ENCODE measurements around the gene TBC1D9. TPM values are rescaled to one million over a fixed set of nuclear protein-coding genes. Genes with fewer than 3 reads are reported as not detected.

TBC1D9 gene
- total and polyA plus RNA-seq, 2 of the 13 experiments (the other 11 are each of a cell fraction or from before 2014, with no cell fraction given), result 11.9 to 12.2 TPM

DNA sequence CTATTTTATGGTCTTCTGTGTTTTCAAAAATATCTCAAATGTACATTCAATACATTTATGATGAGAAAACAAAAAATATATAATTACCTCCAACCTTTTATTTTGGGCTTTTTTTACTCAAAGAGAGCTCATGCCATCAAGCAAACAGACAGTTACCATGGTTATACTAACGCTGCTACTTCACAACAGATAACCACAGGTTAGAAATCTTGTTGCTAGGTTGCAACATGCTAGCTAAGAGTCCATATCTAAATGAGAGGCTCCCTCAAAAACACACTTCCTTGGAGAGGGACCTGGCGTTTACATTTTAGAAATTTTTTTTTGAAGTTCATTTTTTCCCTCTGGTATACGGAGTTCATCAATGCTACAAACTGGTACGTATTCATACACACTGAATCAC, 44.3 kb downstream of the TBC1D9 start:
- CTCF ChIA-PET (ENCODE audit: low intra/inter-chr PET ratio, low total read pairs), result no interaction called here
- no peaks in the 10 kb centered on the region for H3K27me3 ChIP-seq (ENCODE audit: control insufficient read depth in 1 of 2, insufficient read depth in 2 of 2, low read length in 2 of 2)
- no peak for FAIRE-seq
- ATAC-seq, result peak; percentile 53
- no peaks in the 10 kb centered on the region for H4K20me1 ChIP-seq (ENCODE audit: insufficient read depth, low read length)
- H2AFZ ChIP-seq (ENCODE audit: low read length), result no peak overlapping the region
- peak; percentile 57 for DNase-seq (ENCODE audit: low spot score)
- H3K4me3 ChIP-seq (replicated peaks in 1 of 3; ENCODE audit: insufficient read depth in 1 of 3, low read depth in 2 of 3, low read length in 3 of 3), result no peak overlapping the region
- H3K9ac ChIP-seq (ENCODE audit: insufficient read depth, low read depth, low read length), result no peak overlapping the region
- intact Hi-C loops (cut with micrococcal nuclease; ENCODE audit: unreplicated experiment) (loop anchor here (5.0 kb wide), 1 partner anchor 45 kb away; the partner anchor contains the start of gene TBC1D9), in situ Hi-C loops (cut with HindIII; ENCODE audit: extremely low pct_ligation_motif_present, low pct_unique_long_range_greater_than_20kb) (loop anchor here (5.0 kb wide), 1 partner anchor 70 kb away; no protein-coding TSS in a partner anchor)
- POLR2A ChIA-PET, result interaction anchor here (0.6 to 3.3 kb wide), 3 partner anchors 11 to 287 kb away, joined by 3 to 16 read pairs (median 3); partner anchors contain the start of gene TBC1D9
- H3K36me3 ChIP-seq (replicated peaks in 1 of 2; ENCODE audit: control insufficient read depth in 1 of 2, insufficient read depth in 2 of 2, low read length in 2 of 2), result no peaks in the 10 kb centered on the region
- no peaks in the 10 kb centered on the region for H3K9me3 ChIP-seq (ENCODE audit: low read length)
- H3K27ac ChIP-seq (ENCODE audit: extremely low read length, insufficient read depth, low read length), result peak overlapping the region; percentile 82
- peaks cover 27% of the 10 kb centered on the region for H3K79me2 ChIP-seq (ENCODE audit: insufficient read depth, low read length)
- no TSS peak for BruUV-seq (replicated peaks)
- H3K4me2 ChIP-seq (ENCODE audit: low read depth, low read length), result no peak overlapping the region
- WGBS (ENCODE audit: low lambda C conversion rate), result 60% methylated on average over 4 of the region's 4 CpGs
- TF ChIP-seq RFX5 (IDR thresholded peaks at IDR 0.05; ENCODE audit: low read depth, low read length), result peak; percentile 46; the same call in 1 of the 2 replicates
- no peak for TF ChIP-seq MIER2 (CRISPR knock-in tag; IDR thresholded peaks at IDR 0.05)
- TF ChIP-seq IRX3 (CRISPR knock-in tag; IDR thresholded peaks at IDR 0.05; ENCODE audit: borderline replicate concordance, low read depth), result no peak
- TF ChIP-seq MXI1 (IDR thresholded peaks at IDR 0.05; ENCODE audit: borderline replicate concordance, low read depth, low read length), result peak; percentile 25; the same call in 1 of the 3 replicates
- peak; percentile 53; the same call in 1 of the 2 replicates for TF ChIP-seq RFX3 (CRISPR knock-in tag; IDR thresholded peaks at IDR 0.05)
- TF ChIP-seq NFRKB (IDR thresholded peaks at IDR 0.05), result no peak
- TF ChIP-seq, protein P1, sequence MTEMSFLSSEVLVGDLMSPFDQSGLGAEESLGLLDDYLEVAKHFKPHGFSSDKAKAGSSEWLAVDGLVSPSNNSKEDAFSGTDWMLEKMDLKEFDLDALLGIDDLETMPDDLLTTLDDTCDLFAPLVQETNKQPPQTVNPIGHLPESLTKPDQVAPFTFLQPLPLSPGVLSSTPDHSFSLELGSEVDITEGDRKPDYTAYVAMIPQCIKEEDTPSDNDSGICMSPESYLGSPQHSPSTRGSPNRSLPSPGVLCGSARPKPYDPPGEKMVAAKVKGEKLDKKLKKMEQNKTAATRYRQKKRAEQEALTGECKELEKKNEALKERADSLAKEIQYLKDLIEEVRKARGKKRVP (CRISPR knock-in tag; IDR thresholded peaks at IDR 0.05), result peak in 1 of 2 experiments; percentile 65; a peak in 1 of 4 replicates
- TF ChIP-seq MED8 (CRISPR knock-in tag; IDR thresholded peaks at IDR 0.05; ENCODE audit: insufficient replicate concordance), result no peak
- peak; percentile 54 for TF ChIP-seq CEBPG (CRISPR knock-in tag; IDR thresholded peaks at IDR 0.05)
- TF ChIP-seq CEBPB (IDR thresholded peaks at IDR 0.05; ENCODE audit: borderline replicate concordance, low read depth, low read length), result peak; percentile 58; the same call in 1 of the 2 replicates
- 0 out of 4 replicates have a peak, but pooled peaks of 1 of the 2 experiments have one; percentile 43 for TF ChIP-seq EP300 (IDR thresholded peaks at IDR 0.05; ENCODE audit: low read depth in 2 of 2, low read length in 2 of 2)
- TF ChIP-seq EP300 (CRISPR knock-in tag; IDR thresholded peaks at IDR 0.05; ENCODE audit: borderline replicate concordance), result no peak
- TF ChIP-seq RFX1 (IDR thresholded peaks at IDR 0.05), result peak; percentile 65
- H3K4me1 ChIP-seq (ENCODE audit: insufficient read depth, low read length), result peaks cover 59% of the 10 kb centered on the region

Measured in HepG2 (cell line).